Bronchial epithelial cell (primary cell): ENCODE results near the gene GRIK3. TPM values are rescaled to one million over a fixed set of nuclear protein-coding genes. Genes with fewer than 3 reads are reported as not detected.

Source experiments
- DNase-seq: peaks from one replicate; pipeline ENCODE4 v3.0.0-alpha.2; 2010; ENCODE audit warnings: low read depth
- FAIRE-seq: peaks from 2 replicates; lab custom pipeline; 2011; peaks lifted over from hg19 to GRCh38; lab: Jason Lieb, UNC
- H3K27me3 ChIP-seq: 2 replicates; pipeline ENCODE4 v1.5.1; 2011; ENCODE audit warnings: low read length; ENCODE audit not compliant: control insufficient read depth, insufficient read depth
- H3K36me3 ChIP-seq: 2 replicates; pipeline ENCODE4 v1.5.1; 2011; ENCODE audit warnings: low read length; ENCODE audit not compliant: control insufficient read depth, insufficient read depth
- H3K4me3 ChIP-seq: 2 replicates; pipeline ENCODE4 v1.5.1; 2011; ENCODE audit warnings: mild to moderate bottlenecking, low read depth, low read length, control low read depth
- total RNA-seq: library from RNA; depleted of rRNA; stranded (reverse); fragments of >200 nt; gene quantifications from 2 replicates; pipeline ENCODE4 v1.2.1, GENCODE V29; 2014
- TF ChIP-seq, protein P1 (sequence below): IDR thresholded peaks from 2 replicates; pipeline ENCODE4 v1.5.1; 2011; ENCODE audit warnings: mild to moderate bottlenecking, moderate library complexity, low read length, control low read depth, inconsistent platforms; ENCODE audit not compliant: insufficient read depth, severe bottlenecking

GRIK3 gene
- total RNA-seq, 1 donor from 2014 or later, result under 0.01 TPM

DNA sequence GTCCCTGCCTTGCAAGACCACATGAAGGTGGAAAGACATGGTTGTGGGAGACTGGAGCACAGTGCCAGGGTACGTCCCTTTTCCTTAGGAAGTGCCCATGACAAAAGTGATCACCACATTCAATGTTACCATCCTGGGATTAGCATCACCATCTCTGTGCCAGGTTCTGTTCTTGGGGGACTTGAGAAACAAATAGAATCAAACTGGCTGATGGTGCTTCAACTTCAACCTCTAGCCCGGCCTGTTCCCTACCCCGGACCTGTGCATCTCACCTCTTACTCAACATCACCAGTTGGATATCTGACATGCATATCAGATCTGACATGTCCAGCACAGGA is 153.3 kb downstream of the GRIK3 start:
- Histone ChIP-seq H3K4me3 (no peak overlapping the region), H3K27me3 (no peaks in the 10 kb centered on the region), H3K36me3 (no peaks in the 10 kb centered on the region)
- DNase-seq (no peak), FAIRE-seq (peak; percentile 80)
- TF ChIP-seq, protein P1, sequence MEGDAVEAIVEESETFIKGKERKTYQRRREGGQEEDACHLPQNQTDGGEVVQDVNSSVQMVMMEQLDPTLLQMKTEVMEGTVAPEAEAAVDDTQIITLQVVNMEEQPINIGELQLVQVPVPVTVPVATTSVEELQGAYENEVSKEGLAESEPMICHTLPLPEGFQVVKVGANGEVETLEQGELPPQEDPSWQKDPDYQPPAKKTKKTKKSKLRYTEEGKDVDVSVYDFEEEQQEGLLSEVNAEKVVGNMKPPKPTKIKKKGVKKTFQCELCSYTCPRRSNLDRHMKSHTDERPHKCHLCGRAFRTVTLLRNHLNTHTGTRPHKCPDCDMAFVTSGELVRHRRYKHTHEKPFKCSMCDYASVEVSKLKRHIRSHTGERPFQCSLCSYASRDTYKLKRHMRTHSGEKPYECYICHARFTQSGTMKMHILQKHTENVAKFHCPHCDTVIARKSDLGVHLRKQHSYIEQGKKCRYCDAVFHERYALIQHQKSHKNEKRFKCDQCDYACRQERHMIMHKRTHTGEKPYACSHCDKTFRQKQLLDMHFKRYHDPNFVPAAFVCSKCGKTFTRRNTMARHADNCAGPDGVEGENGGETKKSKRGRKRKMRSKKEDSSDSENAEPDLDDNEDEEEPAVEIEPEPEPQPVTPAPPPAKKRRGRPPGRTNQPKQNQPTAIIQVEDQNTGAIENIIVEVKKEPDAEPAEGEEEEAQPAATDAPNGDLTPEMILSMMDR, result no peak

DNA sequence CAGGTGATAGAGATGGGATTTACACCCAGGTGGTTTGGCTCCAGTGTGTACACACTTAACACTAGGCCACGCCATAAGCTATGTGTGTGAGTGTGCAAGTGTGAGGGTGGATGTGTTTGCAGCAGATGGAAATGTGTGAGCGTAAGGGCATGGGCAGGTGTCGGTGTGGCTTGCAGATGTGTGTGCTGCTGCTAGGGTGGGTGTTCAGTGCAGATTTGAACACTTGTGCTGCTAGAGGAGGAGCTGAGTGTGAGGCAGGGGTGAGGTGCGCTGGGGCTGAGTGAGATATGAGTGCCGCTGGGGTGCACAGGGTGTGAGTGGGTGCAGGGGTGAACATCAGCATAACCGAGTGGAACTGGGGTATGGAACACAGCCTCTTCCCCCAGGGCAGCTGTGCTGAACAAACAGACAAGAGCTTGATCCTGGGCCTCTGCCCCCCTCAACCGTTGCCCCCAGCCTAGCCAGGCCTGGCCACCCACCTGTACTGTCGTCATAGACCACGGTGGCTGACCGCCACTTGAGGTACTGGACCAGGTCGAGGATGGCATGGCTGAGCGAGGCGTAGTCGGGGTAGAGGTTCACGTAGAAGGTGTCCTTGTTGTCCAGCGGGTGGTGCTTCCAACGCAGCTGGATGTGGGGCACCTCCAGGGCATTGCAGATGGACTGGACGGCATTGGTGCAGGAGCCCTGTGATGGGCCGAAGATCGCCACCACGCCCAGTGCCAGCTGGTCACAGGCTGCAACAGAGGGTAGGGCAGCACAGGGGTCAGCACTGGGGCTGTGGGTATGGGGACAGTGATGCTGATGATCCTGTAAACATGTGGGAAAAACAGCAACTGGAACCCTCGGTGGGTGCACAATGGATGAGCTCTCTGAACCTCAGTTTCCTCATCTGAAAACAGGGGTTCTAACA is 153.9 kb downstream of the GRIK3 start:
- TF ChIP-seq, protein P1, result no peak
- DNase-seq, result no peak
- H3K36me3 ChIP-seq, result no peaks in the 10 kb centered on the region
- H3K4me3 ChIP-seq, result no peak overlapping the region
- no peaks in the 10 kb centered on the region for H3K27me3 ChIP-seq
- FAIRE-seq, result no peak

DNA sequence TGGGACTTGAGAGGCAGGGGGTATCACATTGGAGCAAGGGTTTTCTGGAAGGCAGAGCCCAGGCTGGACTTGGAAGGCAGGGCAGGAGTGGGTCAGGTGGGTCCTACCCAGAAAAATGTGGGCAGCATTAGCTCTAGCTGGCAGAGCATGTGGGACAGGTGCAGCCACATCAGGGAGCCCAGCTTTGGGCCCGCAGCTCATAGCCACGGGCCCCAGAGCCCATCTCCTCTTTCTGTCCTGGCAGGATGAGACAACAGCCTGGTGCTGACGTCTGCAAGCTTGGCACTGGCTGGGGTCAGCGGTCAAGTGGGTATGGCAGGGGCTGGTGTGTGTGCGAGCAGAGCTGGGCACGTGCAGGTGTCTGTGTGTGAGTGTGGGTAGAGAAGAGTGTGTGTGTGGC is 154.7 kb downstream of the GRIK3 start:
- DNase-seq (no peak), FAIRE-seq (no peak)
- TF ChIP-seq, protein P1, result no peak

DNA sequence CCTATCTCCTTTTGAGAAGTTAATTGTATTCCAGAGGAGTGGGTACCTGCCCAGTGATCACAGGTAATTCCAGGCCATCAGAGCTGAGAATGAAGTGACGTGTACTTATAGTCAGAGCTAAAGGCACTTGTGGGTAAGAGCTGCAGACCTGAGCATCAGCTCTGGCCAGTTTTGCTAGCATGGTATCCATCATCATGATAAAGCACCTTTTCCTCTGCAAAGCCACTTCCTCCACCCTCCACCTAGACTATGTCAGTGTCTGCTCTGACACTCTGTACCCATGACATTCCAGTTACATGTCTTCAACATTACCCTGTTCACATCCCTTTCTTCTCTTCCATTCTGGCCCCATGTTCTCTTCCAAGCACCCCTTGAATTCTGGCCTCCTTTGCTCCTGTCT is 157.3 kb downstream of the GRIK3 start:
- DNase-seq (no peak), FAIRE-seq (no peak)
- Histone ChIP-seq H3K27me3 (no peaks in the 10 kb centered on the region), H3K4me3 (no peak overlapping the region), H3K36me3 (no peaks in the 10 kb centered on the region)
- TF ChIP-seq, protein P1, result no peak

More for the DNA sequence above, 154.7 kb downstream of the GRIK3 start:
- no peaks in the 10 kb centered on the region for H3K27me3 ChIP-seq
- no peak overlapping the region for H3K4me3 ChIP-seq
- H3K36me3 ChIP-seq, result no peaks in the 10 kb centered on the region

DNA sequence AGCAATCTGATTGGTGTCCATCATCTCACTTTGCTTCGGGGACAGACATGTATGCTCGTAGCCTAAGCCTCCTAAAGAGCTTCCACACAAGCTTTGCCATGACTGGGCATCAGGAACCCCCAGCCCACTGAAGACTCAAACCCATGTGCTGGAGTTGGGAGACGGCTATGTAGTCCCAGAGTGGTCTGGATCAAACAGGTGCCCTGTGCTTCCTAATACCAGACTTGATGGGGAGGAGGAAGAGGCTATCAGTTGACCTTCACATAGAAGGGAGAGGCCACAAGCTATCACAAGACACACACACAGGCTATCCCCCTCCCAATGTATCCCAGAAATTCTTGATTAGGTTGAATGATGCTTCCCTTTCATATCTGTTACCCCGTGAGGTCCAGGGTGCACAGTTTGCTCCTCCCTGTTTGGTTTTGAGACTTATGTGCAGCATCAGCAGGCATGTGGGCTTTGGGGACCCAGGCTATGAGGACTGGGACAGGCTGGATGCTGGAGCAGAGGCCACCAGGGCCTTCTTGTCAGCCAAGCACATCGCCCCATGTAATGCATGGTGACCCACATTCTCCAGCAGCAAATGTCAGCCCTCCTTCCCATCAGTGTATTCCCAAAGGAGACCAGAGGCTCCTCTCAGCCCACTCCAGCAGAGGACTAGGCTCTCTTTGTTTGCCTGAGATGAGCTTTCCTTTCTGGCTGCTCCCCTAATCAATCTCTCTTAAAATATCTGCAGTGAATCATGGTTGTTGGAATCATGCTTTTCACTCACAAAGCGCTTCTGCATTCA is 159.8 kb downstream of the GRIK3 start:
- no peaks in the 10 kb centered on the region for H3K27me3 ChIP-seq
- FAIRE-seq (no peak), DNase-seq (no peak)
- no peaks in the 10 kb centered on the region for H3K36me3 ChIP-seq
- H3K4me3 ChIP-seq, result no peak overlapping the region
- TF ChIP-seq, protein P1, result no peak
